IPS-15b (cell line): Measurements from ENCODE around the gene CUX1.
"Not testable (repeated sequence)": the region's sequence is repeated elsewhere in the genome, so short reads cannot be mapped to it uniquely, and the experiment has no call there.

Experiments used
- H3K27me3 ChIP-seq: one replicate; pipeline ENCODE4 v1.6.1; 2013; ENCODE audit warnings: low read length; ENCODE audit not compliant: control insufficient read depth, insufficient read depth
- H3K36me3 ChIP-seq: one replicate; pipeline ENCODE4 v1.6.1; 2013; ENCODE audit warnings: low read length; ENCODE audit not compliant: control insufficient read depth, insufficient read depth
- H3K4me1 ChIP-seq: one replicate; pipeline ENCODE4 v1.6.1; 2013; ENCODE audit warnings: mild to moderate bottlenecking, low read length; ENCODE audit not compliant: control insufficient read depth, insufficient read depth
- H3K4me3 ChIP-seq: one replicate; pipeline ENCODE4 v1.5.1; 2013; ENCODE audit warnings: low read depth, low read length
- H3K9ac ChIP-seq: one replicate; pipeline ENCODE4 v1.6.1; 2013; ENCODE audit warnings: low read depth, mild to moderate bottlenecking, low read length
- H3K9me3 ChIP-seq: one replicate; pipeline ENCODE4 v1.6.1; 2013; ENCODE audit warnings: mild to moderate bottlenecking, low read length; ENCODE audit not compliant: control insufficient read depth, insufficient read depth

The CUX1 gene

DNA sequence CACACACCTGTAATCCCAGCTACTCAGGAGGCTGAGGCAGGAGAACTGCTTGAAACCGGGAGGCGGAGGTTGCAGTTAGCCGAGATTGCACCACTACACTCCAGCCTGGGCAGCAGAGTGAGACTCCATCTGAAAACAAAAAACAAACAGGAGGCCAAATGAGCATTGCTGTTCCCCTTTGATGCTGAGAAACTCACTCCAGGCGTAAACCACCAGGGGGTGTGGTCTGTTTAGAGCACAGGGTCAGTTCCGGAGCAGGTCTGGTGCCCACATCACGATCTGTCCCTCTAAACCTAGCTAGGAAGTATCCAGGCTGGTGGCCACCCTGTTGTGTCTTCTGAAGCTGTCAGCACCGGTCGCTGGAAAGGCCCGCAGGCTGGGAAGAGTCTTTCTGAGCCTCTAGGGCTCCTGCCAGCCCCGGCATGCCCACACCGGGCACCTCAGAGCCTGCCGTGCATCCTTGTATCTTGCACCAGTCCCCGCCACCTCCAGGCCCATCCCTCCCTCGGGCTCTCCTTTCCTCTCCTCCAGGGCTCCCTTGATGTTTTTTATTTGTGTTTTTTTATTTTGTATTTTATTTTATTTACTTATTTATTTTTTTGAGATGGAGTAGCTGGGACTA lies 402.9 kb downstream of the CUX1 start:
- Histone ChIP-seq H3K9me3 (no peaks in the 10 kb centered on the region), H3K27me3 (no peaks in the 10 kb centered on the region), H3K4me1 (no peaks in the 10 kb centered on the region), H3K36me3 (peaks cover 6% of the 10 kb centered on the region), H3K9ac (no peak overlapping the region), H3K4me3 (no peak overlapping the region)

DNA sequence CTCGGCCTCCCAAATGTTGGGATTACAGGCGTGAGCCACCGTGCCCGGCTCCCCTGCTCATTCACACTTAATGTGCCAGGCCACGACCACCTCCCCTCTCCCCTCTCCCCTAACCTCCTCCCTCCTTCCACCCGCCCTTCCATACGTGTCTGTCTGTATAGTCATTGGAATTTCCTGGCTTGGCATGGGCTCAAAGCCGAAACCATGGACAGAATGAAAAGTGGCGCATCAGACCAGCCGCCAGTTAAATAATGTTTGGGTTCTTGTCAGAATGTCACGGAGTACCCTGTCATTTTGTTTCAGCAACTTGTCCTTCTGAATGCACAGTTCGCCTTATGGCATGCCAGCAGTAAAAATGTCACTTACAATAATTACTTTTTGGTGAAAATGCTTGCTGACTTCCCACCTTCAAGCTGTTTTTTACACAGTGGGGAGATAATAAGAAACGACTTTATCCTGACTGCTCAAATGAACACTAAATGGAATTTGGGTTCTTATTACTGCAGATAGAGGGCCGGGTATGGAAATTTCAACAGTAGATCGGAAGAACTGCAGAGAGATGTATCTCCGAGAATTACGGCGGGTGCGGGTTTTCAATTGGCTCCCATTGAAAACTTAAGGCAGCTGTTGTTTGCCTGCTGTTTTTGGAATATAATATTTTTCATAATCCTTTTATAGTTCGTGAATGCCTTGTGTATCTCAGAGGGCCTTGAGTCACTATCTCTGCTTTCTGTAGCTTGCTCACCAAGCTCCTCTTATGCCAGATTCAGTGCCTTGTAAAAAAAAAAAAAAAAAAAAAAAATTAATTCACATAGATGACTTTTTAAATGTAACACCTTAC lies 403.8 kb downstream of the CUX1 start:
- no peaks in the 10 kb centered on the region for H3K9me3 ChIP-seq
- no peaks in the 10 kb centered on the region for H3K27me3 ChIP-seq
- H3K36me3 ChIP-seq, result peaks cover 2% of the 10 kb centered on the region
- no peak overlapping the region for H3K9ac ChIP-seq
- no peak overlapping the region for H3K4me3 ChIP-seq
- H3K4me1 ChIP-seq, result no peaks in the 10 kb centered on the region

DNA sequence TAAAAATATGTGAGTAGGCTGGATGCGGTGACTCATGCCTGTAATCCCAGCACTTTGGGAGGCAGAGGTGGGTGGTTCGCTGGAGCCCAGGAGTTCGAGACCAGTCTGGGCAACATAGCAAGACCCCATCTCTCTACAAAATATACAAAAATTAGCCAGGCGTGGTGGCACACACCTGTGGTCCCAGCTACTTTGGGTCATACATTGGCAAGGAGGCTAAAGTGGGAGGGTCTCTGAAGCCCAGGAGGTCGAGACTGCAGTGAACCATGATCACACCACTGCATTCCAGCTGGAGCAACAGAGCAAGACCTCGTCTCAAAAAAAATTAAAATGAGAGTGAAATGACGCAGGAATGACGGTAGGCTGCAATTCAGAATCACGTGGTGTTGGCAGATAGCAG lies 404.5 kb downstream of the CUX1 start:
- no peak overlapping the region for H3K9ac ChIP-seq
- H3K4me3 ChIP-seq, result no peak overlapping the region
- no peaks in the 10 kb centered on the region for H3K9me3 ChIP-seq
- H3K36me3 ChIP-seq, result peaks cover 2% of the 10 kb centered on the region
- H3K27me3 ChIP-seq, result no peaks in the 10 kb centered on the region
- no peaks in the 10 kb centered on the region for H3K4me1 ChIP-seq

DNA sequence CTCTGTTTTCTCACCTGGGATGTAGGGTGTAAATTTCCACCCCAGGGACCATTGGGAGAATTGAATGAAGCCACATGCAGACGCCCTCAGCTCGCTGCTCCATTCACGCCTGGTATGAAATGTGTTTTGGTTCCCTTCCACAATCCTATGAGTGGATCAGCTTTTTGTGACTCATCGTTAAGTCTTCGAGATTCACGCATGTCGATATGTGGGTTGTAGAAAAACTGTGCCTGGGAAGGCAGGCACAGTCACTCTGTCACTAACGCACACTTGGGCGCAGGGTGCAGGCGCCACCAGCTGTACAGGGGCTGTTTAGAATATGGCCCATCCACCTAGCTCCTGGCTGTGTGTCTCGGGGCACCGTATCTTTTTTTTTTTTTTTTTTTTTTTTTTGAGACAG lies 405.0 kb downstream of the CUX1 start:
- Histone ChIP-seq H3K9me3 (no peaks in the 10 kb centered on the region), H3K4me3 (no peak overlapping the region), H3K9ac (no peak overlapping the region), H3K4me1 (no peaks in the 10 kb centered on the region), H3K36me3 (peaks cover 2% of the 10 kb centered on the region), H3K27me3 (no peaks in the 10 kb centered on the region)

DNA sequence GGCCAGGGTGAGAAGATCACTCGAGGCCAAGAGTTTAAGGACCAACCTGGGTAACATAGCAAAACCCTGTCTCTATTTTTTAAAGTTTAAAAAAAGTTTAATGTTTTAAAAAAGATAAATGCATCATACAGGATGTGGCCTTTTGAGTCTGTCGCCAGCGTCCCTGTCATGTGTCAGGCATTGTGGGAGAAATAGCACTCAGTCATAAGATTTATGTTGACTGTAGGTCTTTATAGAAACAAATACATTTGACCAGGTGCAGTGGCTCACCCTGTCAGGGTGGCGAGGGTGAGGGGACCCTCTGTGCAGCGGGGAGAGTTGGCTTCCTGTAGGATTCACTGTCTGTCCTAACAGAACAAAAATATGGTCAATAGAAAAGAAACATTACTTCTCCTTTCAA lies 405.8 kb downstream of the CUX1 start:
- Histone ChIP-seq H3K4me3 (no peak overlapping the region), H3K9ac (no peak overlapping the region), H3K27me3 (no peaks in the 10 kb centered on the region), H3K9me3 (no peaks in the 10 kb centered on the region), H3K4me1 (no peaks in the 10 kb centered on the region), H3K36me3 (peaks cover 2% of the 10 kb centered on the region)

DNA sequence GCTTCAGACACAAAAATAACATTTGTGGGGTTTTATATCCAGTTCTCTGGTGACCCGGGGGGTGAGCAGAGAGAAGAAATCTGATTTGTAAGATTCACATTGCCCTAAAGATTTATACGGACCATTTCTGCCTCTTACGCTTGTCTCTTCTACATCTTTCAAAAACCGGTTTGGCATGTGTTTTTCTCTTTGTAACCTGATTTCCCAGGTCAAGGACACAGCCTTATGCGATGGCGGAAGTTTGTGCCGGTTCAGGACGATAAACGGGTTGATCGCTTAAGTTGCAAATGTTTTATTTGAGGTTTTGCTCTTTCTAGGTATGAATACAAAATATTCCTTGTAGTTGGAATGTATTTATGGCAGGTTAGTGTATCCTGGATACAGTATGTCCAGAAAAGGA lies 407.6 kb downstream of the CUX1 start:
- H3K4me3 ChIP-seq, result no peak overlapping the region
- H3K9ac ChIP-seq, result no peak overlapping the region
- no peaks in the 10 kb centered on the region for H3K4me1 ChIP-seq
- H3K9me3 ChIP-seq, result no peaks in the 10 kb centered on the region
- no peaks in the 10 kb centered on the region for H3K27me3 ChIP-seq
- H3K36me3 ChIP-seq, result peaks cover 3% of the 10 kb centered on the region

DNA sequence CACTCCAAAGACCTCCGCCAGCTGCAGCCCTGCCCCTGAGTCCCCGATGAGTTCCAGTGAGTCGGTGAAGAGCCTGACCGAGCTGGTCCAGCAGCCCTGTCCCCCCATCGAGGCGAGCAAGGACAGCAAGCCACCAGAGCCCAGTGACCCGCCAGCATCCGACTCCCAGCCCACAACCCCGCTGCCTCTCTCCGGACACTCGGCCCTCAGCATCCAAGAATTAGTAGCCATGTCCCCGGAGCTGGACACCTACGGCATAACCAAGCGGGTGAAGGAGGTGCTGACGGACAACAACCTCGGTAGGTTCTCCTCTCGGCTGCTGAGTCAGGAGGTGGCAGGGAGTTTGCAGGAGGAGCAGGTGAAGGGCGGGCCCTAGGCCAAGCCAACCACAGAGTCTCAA lies 409.9 kb downstream of the CUX1 start:
- H3K9me3 ChIP-seq, result no peaks in the 10 kb centered on the region
- peaks cover 3% of the 10 kb centered on the region for H3K36me3 ChIP-seq
- H3K27me3 ChIP-seq, result no peaks in the 10 kb centered on the region
- H3K4me3 ChIP-seq, result no peak overlapping the region
- H3K9ac ChIP-seq, result no peak overlapping the region
- no peaks in the 10 kb centered on the region for H3K4me1 ChIP-seq

DNA sequence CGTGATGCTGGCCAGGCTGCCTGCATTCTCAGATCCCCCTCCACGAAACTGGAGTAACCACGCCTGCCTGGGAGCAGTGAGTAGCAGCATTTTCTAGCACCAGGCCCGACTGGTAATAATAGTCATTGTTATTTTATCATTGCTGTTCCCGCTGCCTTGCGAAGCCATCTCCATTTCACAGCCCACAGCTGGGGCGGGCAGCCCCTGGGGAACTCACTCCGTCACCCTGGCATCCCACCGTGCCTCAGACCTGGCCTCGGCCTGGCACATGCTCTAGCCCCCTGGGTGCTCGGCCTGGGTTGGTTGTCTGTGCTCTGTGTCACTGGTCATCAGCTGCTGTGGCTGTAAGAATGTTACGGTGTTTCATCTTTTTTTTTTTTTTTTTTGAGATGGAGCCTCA lies 411.5 kb downstream of the CUX1 start:
- Histone ChIP-seq H3K36me3 (peaks cover 7% of the 10 kb centered on the region), H3K27me3 (no peaks in the 10 kb centered on the region), H3K4me3 (no peak overlapping the region), H3K9me3 (no peaks in the 10 kb centered on the region), H3K9ac (no peak overlapping the region), H3K4me1 (no peaks in the 10 kb centered on the region)

DNA sequence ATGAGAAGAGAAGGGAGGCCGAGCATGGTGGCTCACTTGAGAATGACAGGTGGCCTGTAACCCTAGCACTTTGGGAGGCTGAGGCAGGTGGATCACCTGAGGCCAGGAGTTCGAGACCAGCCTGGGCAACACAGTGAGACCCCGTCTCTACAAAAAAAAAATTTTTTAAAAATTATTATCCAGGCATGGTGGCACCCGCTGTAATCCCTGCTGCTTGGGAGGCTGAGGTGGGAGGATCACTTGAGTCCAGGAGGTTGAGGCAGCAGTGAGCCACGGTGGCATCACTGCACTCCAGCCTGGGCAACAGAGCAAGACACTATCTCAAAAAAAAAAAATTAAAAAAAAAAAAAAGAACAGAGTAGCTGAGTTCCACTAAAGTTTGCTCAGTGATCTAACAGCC lies 412.7 kb downstream of the CUX1 start:
- H3K4me3 ChIP-seq, H3K9me3 ChIP-seq, H3K27me3 ChIP-seq, H3K4me1 ChIP-seq, H3K9ac ChIP-seq: not testable (repeated sequence)
- peaks cover 12% of the 10 kb centered on the region for H3K36me3 ChIP-seq

DNA sequence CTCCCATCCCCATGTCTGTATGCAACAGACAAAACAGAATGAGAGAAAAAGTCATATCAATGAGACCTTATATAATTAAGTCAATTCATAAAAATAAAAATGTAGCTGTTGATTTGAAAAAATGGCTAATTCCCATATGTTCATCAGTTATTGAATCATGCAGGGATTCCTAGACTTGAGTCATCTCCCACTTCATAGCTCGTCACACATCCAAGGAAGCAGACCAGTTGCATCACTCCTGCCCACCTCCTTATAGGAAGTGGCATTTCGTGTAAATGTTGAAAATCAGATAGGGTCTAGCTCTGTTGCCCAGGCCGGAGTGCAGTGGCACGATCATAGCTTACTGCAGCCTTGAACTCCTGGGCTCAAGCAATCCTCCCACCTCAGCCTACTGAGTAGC lies 413.2 kb downstream of the CUX1 start:
- Histone ChIP-seq H3K9ac (no peak overlapping the region), H3K36me3 (peaks cover 12% of the 10 kb centered on the region), H3K27me3 (no peaks in the 10 kb centered on the region), H3K9me3 (no peaks in the 10 kb centered on the region), H3K4me1 (no peaks in the 10 kb centered on the region), H3K4me3 (no peak overlapping the region)

DNA sequence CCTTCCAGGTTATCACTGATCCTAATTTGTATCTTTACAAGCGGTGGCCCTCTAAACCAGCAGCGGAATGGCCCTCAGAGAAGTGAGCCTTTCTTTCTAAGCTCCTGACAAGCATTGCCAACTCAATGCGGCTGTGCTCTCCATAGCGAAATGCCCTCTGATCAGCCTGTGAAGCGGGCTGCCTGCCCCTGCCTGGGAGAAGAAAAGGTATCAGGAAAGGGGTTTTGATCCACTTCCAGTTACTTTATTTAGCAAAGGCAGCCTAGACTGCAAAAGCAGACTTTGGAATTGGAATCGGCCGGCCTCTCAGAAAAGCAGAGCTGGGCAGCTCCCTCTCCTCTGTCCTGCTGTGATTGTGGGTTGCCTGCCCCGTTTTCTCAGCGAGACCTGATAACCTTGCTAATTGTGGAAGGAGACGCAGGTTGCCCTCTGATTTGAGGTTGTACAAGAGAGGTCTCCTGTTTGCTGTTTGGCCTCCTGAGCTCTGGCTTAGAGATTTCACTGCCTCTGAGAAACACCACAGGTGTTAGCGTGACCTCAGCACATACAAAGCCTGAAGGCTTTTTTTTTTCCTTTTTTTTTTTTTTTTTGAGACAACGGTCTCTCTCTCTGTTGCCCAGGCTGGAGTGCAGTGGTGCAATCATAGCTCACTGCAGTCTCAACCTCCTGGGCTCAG lies 415.3 kb downstream of the CUX1 start:
- no peaks in the 10 kb centered on the region for H3K9me3 ChIP-seq
- no peak overlapping the region for H3K4me3 ChIP-seq
- no peaks in the 10 kb centered on the region for H3K4me1 ChIP-seq
- H3K36me3 ChIP-seq, result peaks cover 12% of the 10 kb centered on the region
- H3K27me3 ChIP-seq, result no peaks in the 10 kb centered on the region
- no peak overlapping the region for H3K9ac ChIP-seq

DNA sequence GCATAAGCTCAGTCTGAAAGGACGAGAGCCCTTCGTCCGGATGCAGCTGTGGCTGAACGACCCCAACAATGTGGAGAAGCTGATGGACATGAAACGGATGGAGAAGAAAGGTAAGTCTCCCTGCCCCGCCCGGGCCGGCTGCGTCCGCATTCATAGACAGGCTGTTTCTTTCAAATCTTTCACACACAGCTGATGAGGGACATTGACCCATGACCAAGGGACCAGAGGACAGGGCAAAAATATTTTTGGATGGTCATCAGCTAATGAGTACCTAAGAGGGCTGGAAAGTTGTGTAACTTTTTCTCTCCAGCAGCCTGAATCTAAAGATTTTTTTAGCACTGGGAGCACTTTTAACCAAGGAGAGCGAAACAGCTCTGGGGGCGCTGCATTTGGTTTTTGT lies 416.7 kb downstream of the CUX1 start:
- Histone ChIP-seq H3K4me1 (no peaks in the 10 kb centered on the region), H3K9ac (no peak overlapping the region), H3K9me3 (no peaks in the 10 kb centered on the region), H3K4me3 (no peak overlapping the region), H3K27me3 (no peaks in the 10 kb centered on the region), H3K36me3 (peaks cover 9% of the 10 kb centered on the region)
